H1 (cell line): ENCODE measurements around the gene ARHGEF25.

ENCODE experiments used
- EGR1 ChIP-seq: IDR thresholded peaks from 2 replicates; pipeline ENCODE4 v1.6.1; 2011; ENCODE audit warnings: low read depth, low read length, borderline replicate concordance
- MAX ChIP-seq: IDR thresholded peaks from 2 replicates; pipeline ENCODE4 v1.6.1; 2012; ENCODE audit warnings: inconsistent platforms

GRCh38 chr12:57610554-57611107, 604 bp upstream of the ARHGEF25 start:
- TF ChIP-seq EGR1 (no peak), MAX (no peak)
